Mesenchymal stem cell (in vitro differentiated cells and primary cell): ENCODE data around the gene TNFRSF1A.

Source experiments
- DNase-seq: peaks from one replicate; pipeline ENCODE4 v3.0.0-alpha.2; 2013
- H2AFZ ChIP-seq: one replicate; pipeline ENCODE4 v1.6.1; 2013; ENCODE audit warnings: low read depth, mild to moderate bottlenecking, control low read depth, inconsistent platforms, low read length, moderate library complexity
- H2AK5ac ChIP-seq: 2 replicates; pipeline ENCODE4 v1.6.1; 2013; ENCODE audit warnings: low read length, moderate library complexity, mild to moderate bottlenecking, inconsistent platforms; ENCODE audit not compliant: severe bottlenecking
- H2BK120ac ChIP-seq: one replicate; pipeline ENCODE4 v1.6.1; 2013; ENCODE audit warnings: low read depth, mild to moderate bottlenecking, inconsistent platforms, low read length, moderate library complexity
- H2BK12ac ChIP-seq, 2 experiments: one replicate each; pipeline ENCODE4 v1.6.1; 2013; ENCODE audit warnings: inconsistent platforms in 2 of 2, low read length in 2 of 2, mild to moderate bottlenecking in 2 of 2, moderate library complexity in 2 of 2, control low read depth in 1 of 2
- H2BK15ac ChIP-seq: one replicate; pipeline ENCODE4 v1.6.1; 2013; ENCODE audit warnings: mild to moderate bottlenecking, low read depth, inconsistent platforms; ENCODE audit not compliant: poor library complexity, severe bottlenecking
- H2BK5ac ChIP-seq: 2 replicates; pipeline ENCODE4 v1.6.1; 2013; ENCODE audit warnings: low read depth, mild to moderate bottlenecking, low read length, control low read depth, inconsistent platforms; ENCODE audit not compliant: poor library complexity, severe bottlenecking
- H3K14ac ChIP-seq, 2 experiments: one replicate each; pipeline ENCODE4 v1.6.1; 2013; ENCODE audit warnings: inconsistent platforms in 2 of 2, low read length in 2 of 2, control low read depth in 1 of 2, mild to moderate bottlenecking in 1 of 2, moderate library complexity in 1 of 2
- H3K18ac ChIP-seq, 2 experiments: one replicate each; pipeline ENCODE4 v1.6.1; 2013; ENCODE audit warnings: inconsistent platforms in 2 of 2, low read length in 2 of 2, control low read depth in 1 of 2, low read depth in 1 of 2, mild to moderate bottlenecking in 1 of 2
- H3K23ac ChIP-seq, 2 experiments: one replicate each; pipeline ENCODE4 v1.6.1; 2013; ENCODE audit warnings: inconsistent platforms in 2 of 2, low read length in 2 of 2, mild to moderate bottlenecking in 2 of 2, moderate library complexity in 2 of 2, control low read depth in 1 of 2
- H3K27ac ChIP-seq: 2 replicates; pipeline ENCODE4 v1.5.1; 2013; ENCODE audit warnings: mild to moderate bottlenecking, moderate library complexity, low read length, control low read depth, inconsistent platforms; ENCODE audit not compliant: poor library complexity, severe bottlenecking
- H3K27me3 ChIP-seq, 2 experiments: 2 replicates each; pipeline versions ENCODE4 v1.6.1 to v1.7.0; 2013; ENCODE audit warnings: low read length in 2 of 2, mild to moderate bottlenecking in 2 of 2, moderate library complexity in 2 of 2, control low read depth in 1 of 2, inconsistent platforms in 1 of 2; ENCODE audit not compliant: control insufficient read depth in 1 of 2, insufficient read depth in 1 of 2
- H3K36me3 ChIP-seq, 2 experiments: 2 replicates each; pipeline versions ENCODE4 v1.6.1 to v1.7.0; 2013; ENCODE audit warnings: low read length in 2 of 2, control low read depth in 1 of 2, inconsistent platforms in 1 of 2, low read depth in 1 of 2, mild to moderate bottlenecking in 1 of 2; ENCODE audit not compliant: insufficient read depth in 2 of 2, control insufficient read depth in 1 of 2
- H3K4ac ChIP-seq, 2 experiments: one replicate each; pipeline ENCODE4 v1.6.1; 2013; ENCODE audit warnings: inconsistent platforms in 2 of 2, low read length in 2 of 2, mild to moderate bottlenecking in 2 of 2, moderate library complexity in 2 of 2, control low read depth in 1 of 2, low read depth in 1 of 2
- H3K4me1 ChIP-seq: 2 replicates; pipeline ENCODE4 v1.6.1; 2013; ENCODE audit warnings: low read depth, low read length, control low read depth; ENCODE audit not compliant: control insufficient read depth, insufficient read depth
- H3K4me2 ChIP-seq: 2 replicates; pipeline ENCODE4 v1.6.1; 2013; ENCODE audit warnings: low read length, mild to moderate bottlenecking, inconsistent platforms; ENCODE audit not compliant: poor library complexity, severe bottlenecking
- H3K4me3 ChIP-seq, 2 experiments: 2 replicates each; pipeline versions ENCODE4 v1.5.1 to v1.7.0; 2013; ENCODE audit warnings: low read length in 2 of 2, mild to moderate bottlenecking in 2 of 2, control low read depth in 1 of 2, low read depth in 1 of 2; ENCODE audit not compliant: insufficient read depth in 1 of 2
- H3K79me1 ChIP-seq: replicated peaks from 2 replicates; pipeline ENCODE4 v1.6.1; 2013; ENCODE audit warnings: mild to moderate bottlenecking, control low read depth, low read length, inconsistent platforms; ENCODE audit not compliant: poor library complexity, severe bottlenecking
- H3K9ac ChIP-seq: 2 replicates; pipeline ENCODE4 v1.7.0; 2013; ENCODE audit warnings: mild to moderate bottlenecking, low read length, moderate library complexity
- H3K9me3 ChIP-seq: 2 replicates; pipeline ENCODE4 v1.7.0; 2013; ENCODE audit warnings: mild to moderate bottlenecking, low read length; ENCODE audit not compliant: control insufficient read depth
- H4K8ac ChIP-seq: one replicate; pipeline ENCODE4 v1.6.1; 2013; ENCODE audit warnings: inconsistent platforms, mild to moderate bottlenecking, low read length, moderate library complexity
- H4K91ac ChIP-seq: one replicate; pipeline ENCODE4 v1.6.1; 2013; ENCODE audit warnings: mild to moderate bottlenecking, low read length, inconsistent platforms
- WGBS: methylation state at CpG from one replicate; pipeline ENCODE4 v1.1.7; 2013; ENCODE audit warnings: mixed read lengths; 5-methylcytosine and 5-hydroxymethylcytosine counted together

TNFRSF1A gene

GRCh38 chr12:6386491-6386890 is 44.6 kb upstream of the TNFRSF1A start:
- Histone ChIP-seq H2BK15ac (no peak overlapping the region), H2BK12ac (no peak overlapping the region), H3K9ac (peak overlapping the region; percentile 50), H3K18ac (no peak overlapping the region), H3K4me3 (peak overlapping the region in 1 of 2 experiments; percentile 23), H3K4me2 (no peak overlapping the region), H3K4ac (no peak overlapping the region), H3K27ac (no peak overlapping the region), H2BK120ac (no peak overlapping the region), H3K9me3 (no peaks in the 10 kb centered on the region), H3K79me1 (no peaks in the 10 kb centered on the region), H4K91ac (no peak overlapping the region), H3K14ac (no peak overlapping the region), H2AK5ac (no peak overlapping the region), H3K27me3 (no peaks in the 10 kb centered on the region), H3K36me3 (peaks cover 0 to 61% of the 10 kb centered on the region in 2 experiments), H4K8ac (no peak overlapping the region), H3K4me1 (peaks cover 11% of the 10 kb centered on the region), H2BK5ac (no peak overlapping the region), H2AFZ (no peak overlapping the region), H3K23ac (no peak overlapping the region)
- 100% methylated on average over 1 of the region's 1 CpG for WGBS
- DNase-seq: peak; percentile 43

DNA sequence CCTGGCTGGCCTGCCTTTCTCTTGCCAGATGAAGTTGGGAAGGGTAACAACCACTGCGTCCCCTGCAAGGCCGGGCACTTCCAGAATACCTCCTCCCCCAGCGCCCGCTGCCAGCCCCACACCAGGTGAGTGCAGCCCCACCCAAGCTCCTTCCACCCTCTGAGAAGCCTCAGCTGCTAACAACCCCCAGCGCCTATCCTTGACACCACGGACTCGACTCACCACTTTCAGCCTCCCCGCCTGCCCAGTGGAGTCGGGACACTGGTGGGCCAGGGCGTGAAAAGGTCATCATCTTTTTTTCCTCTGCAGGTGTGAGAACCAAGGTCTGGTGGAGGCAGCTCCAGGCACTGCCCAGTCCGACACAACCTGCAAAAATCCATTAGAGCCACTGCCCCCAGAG is 44.2 kb upstream of the TNFRSF1A start:
- Histone ChIP-seq H3K4ac (peak overlapping the region in 1 of 2 experiments; percentile 35), H3K79me1 (no peaks in the 10 kb centered on the region), H3K36me3 (peaks cover 0 to 57% of the 10 kb centered on the region in 2 experiments), H2BK15ac (no peak overlapping the region), H3K4me1 (peaks cover 11% of the 10 kb centered on the region), H3K4me3 (peak overlapping the region in 1 of 2 experiments; percentile 23), H3K14ac (no peak overlapping the region), H2BK5ac (no peak overlapping the region), H2BK120ac (no peak overlapping the region), H4K91ac (no peak overlapping the region), H3K4me2 (no peak overlapping the region), H2BK12ac (peak overlapping the region; percentile 15 to 31), H3K23ac (no peak overlapping the region), H2AFZ (no peak overlapping the region), H4K8ac (peak overlapping the region; percentile 51), H3K9me3 (no peaks in the 10 kb centered on the region), H3K9ac (peak overlapping the region; percentile 50), H3K18ac (peak overlapping the region in 1 of 2 experiments; percentile 64), H2AK5ac (no peak overlapping the region), H3K27me3 (no peaks in the 10 kb centered on the region), H3K27ac (no peak overlapping the region)
- no peak for DNase-seq
- WGBS: 94% methylated on average over 11 of the region's 11 CpGs

DNA sequence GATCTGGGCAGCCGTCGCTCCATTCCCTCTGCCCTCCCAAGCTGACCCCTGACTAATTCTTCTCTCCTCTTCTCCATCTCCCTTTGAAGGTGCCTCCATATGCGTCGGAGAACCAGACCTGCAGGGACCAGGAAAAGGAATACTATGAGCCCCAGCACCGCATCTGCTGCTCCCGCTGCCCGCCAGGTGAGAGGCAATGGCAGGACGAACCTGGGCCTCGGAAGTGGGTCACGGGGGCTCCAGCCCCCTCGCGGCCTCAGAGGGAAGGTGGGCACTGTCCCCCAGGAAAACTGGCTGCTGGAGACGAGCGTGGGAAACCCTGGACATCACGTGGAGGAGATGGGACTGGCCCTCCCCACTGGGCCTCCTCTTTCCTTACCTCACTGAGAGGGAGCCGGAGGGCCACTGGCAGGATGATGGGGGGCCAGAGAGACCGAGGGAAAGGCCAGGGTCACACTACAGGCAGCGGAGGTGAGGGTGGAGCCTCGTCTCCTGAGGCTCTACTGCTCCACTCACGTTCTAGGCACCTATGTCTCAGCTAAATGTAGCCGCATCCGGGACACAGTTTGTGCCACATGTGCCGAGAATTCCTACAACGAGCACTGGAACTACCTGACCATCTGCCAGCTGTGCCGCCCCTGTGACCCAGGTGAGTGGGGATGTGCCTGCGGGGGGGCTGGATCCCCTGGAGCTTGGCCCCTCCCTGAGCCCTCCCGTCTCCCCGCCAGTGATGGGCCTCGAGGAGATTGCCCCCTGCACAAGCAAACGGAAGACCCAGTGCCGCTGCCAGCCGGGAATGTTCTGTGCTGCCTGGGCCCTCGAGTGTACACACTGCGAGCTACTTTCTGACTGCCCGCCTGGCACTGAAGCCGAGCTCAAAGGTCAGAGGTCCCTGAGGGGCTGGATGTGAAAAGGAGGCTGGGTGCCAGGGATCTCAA is 42.9 kb upstream of the TNFRSF1A start:
- Histone ChIP-seq H3K14ac (peak overlapping the region; percentile 37 to 99), H3K4me1 (peaks cover 11% of the 10 kb centered on the region), H4K91ac (peak overlapping the region; percentile 100), H2AK5ac (no peak overlapping the region), H2BK5ac (no peak overlapping the region), H3K4me2 (no peak overlapping the region), H2AFZ (no peak overlapping the region), H3K23ac (peak overlapping the region in 1 of 2 experiments; percentile 94), H3K9me3 (no peaks in the 10 kb centered on the region), H3K79me1 (no peaks in the 10 kb centered on the region), H3K27ac (no peak overlapping the region), H3K27me3 (no peaks in the 10 kb centered on the region), H3K4me3 (peak overlapping the region in 1 of 2 experiments; percentile 96), H3K4ac (peak overlapping the region; percentile 99), H2BK12ac (peak overlapping the region; percentile 91 to 97), H2BK15ac (peak overlapping the region; percentile 99), H3K36me3 (peaks cover 0 to 44% of the 10 kb centered on the region in 2 experiments), H4K8ac (peak overlapping the region; percentile 93), H3K18ac (peak overlapping the region; percentile 99 to 100), H3K9ac (peak overlapping the region; percentile 96), H2BK120ac (peak overlapping the region; percentile 100)
- DNase-seq: no peak
- WGBS: 96% methylated on average over 36 of the region's 36 CpGs
